NOMO-1 treated with dmso at 0.1 percent for 144 hours (cell line): ENCODE results near the gene GPSM3.
"Not testable (repeated sequence)": the region's sequence is repeated elsewhere in the genome, so short reads cannot be mapped to it uniquely, and the experiment has no call there.

ENCODE experiments used
- DNase-seq: peaks from one replicate; lab custom pipeline; 2025; ENCODE audit not compliant: unreplicated experiment; lab: John Stamatoyannopoulos, UW

The GPSM3 gene

GRCh38 chr6:32152769-32153563 is 39.5 kb downstream of the GPSM3 start:
- DNase-seq, result no peak

- DNase-seq, result no peak
Measured at GRCh38 chr6:32151863-32152768, 40.3 kb downstream of the GPSM3 start, which contains the start of gene PRRT1. Gene PRRT1, minus strand, starts transcription at chr6:32151939. Its CDS starts 112 bp downstream, at chr6:32151827.

GRCh38 chr6:32151181-32151862 is 41.1 kb downstream of the GPSM3 start:
- no peak for DNase-seq

GRCh38 chr6:32149932-32150870 is 42.2 kb downstream of the GPSM3 start:
- no peak for DNase-seq

- no peak for DNase-seq
Measured at GRCh38 chr6:32149092-32149755, 43.2 kb downstream of the GPSM3 start.

GRCh38 chr6:32148289-32149091 is 44.0 kb downstream of the GPSM3 start:
- DNase-seq, result no peak

- DNase-seq, result no peak
Measured at GRCh38 chr6:32147401-32148132, 44.9 kb downstream of the GPSM3 start.

GRCh38 chr6:32146687-32147086 is 45.8 kb downstream of the GPSM3 start:
- no peak for DNase-seq

- no peak for DNase-seq
Measured at GRCh38 chr6:32146287-32146686, 46.2 kb downstream of the GPSM3 start.

- not testable (repeated sequence) for DNase-seq
Measured at GRCh38 chr6:32144238-32144637, 48.2 kb downstream of the GPSM3 start.
